Measurements from ENCODE around the gene MCF2.
"Not testable (repeated sequence)": the region's sequence is repeated elsewhere in the genome, so short reads cannot be mapped to it uniquely, and the experiment has no call there.

MCF2 gene

DNA sequence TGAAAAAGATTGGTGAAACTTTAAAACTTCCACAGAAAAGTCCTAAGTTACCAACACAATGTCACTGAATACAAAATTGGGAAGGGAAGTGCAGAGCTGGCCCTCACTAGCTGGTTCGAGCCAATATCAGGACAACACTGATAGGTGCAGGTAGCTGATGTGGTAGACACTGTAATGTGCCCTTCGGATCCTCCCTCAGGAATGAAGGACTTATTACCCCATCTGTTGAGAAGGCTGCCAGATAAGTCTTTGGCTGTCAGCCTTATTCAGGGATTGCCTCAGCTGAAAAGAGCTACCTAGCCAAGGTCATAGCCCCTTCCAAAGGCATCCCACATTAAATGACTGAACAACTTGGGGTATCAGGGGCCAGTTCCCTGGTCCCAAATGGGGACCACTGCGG is 5.3 kb downstream of the MCF2 start:
- FAIRE-seq, result no peak
- TF ChIP-seq POLR2AphosphoS5 (IDR thresholded peaks at IDR 0.05; ENCODE audit: low read depth, low read length) (no peak), TAF1 (IDR thresholded peaks at IDR 0.05; ENCODE audit: borderline replicate concordance, low read depth, low read length) (no peak), POLR2A (IDR thresholded peaks at IDR 0.05; ENCODE audit: low read depth, low read length) (no peak)
- no peak for DNase-seq (ENCODE audit: insufficient read length)

DNA sequence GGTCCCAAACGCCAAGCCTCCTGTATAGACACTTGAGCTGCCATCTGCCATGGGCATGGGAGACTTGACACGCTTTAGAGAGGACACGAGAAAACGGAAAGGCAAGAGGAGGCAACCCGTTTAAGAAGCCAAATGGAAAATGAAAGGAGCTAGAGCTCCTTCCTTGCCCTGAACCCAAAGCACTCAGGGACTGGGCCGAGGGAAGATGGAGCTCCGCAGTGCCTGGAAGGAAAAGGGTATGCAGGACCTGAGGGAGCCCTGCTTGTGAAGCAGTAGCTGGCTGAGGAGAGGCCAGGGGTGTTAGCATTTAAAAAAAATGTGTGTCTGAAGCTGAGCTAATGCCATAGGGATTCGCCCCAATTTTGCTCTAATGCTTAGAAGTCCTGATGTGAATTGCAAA is 15.1 kb downstream of the MCF2 start:
- DNase-seq (ENCODE audit: insufficient read length) (no peak), FAIRE-seq (no peak)
- TF ChIP-seq TAF1 (IDR thresholded peaks at IDR 0.05; ENCODE audit: borderline replicate concordance, low read depth, low read length) (no peak), POLR2AphosphoS5 (IDR thresholded peaks at IDR 0.05; ENCODE audit: low read depth, low read length) (no peak), POLR2A (IDR thresholded peaks at IDR 0.05; ENCODE audit: low read depth, low read length) (no peak)

DNA sequence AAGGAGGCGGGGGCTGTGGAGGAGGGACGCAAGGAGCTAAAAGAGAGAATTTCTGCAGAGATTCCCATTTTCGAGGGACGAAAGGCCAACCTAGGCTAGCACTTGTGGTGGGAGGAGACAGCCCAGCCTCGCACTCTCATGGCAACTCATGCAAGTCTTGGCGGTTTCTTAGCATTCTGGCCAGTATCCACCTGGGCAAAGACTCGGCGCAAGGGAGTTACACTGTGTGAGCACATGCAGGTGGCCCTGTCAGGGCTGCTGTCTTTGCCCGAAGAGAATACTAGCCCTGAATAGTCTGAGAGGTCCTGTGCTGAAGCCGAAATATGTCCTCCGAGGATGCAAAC is 15.5 kb downstream of the MCF2 start:
- TF ChIP-seq POLR2A (IDR thresholded peaks at IDR 0.05; ENCODE audit: low read depth, low read length) (no peak), POLR2AphosphoS5 (IDR thresholded peaks at IDR 0.05; ENCODE audit: low read depth, low read length) (no peak), TAF1 (IDR thresholded peaks at IDR 0.05; ENCODE audit: borderline replicate concordance, low read depth, low read length) (no peak)
- DNase-seq (ENCODE audit: insufficient read length) (no peak), FAIRE-seq (no peak)

DNA sequence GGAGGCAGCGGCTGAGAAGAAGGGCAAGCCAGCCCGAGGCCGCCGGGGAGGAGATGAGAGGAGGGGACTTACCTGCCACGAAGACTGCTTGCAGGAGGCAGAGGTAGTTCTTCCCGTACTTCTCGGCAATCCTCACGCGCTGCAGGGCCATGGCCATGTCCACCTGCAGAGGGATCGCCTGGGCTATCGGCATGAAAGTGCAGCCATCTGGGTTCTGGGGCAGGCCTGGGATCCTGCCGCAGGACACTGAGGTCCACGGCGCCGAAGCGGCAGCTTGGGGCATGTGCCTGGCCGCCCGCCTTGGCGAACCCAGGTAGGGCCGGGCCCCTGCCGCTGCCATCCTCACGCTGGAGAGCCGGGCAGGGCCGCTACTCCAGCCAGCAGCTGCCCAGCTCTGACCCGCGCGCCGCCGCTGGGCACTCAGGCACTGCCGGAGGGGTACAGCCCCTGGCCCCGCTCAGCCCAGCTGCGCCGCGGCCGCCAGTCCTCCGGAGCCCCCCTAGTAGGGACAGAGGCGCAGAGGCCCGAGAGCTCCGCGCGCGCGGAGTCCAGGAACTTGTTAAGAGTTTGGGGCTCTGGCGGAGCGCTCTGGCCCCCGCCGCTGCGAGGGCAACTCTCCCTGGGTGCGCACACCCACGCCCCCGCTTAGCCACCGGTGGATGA is 16.0 kb downstream of the MCF2 start:
- no peak for FAIRE-seq

DNA sequence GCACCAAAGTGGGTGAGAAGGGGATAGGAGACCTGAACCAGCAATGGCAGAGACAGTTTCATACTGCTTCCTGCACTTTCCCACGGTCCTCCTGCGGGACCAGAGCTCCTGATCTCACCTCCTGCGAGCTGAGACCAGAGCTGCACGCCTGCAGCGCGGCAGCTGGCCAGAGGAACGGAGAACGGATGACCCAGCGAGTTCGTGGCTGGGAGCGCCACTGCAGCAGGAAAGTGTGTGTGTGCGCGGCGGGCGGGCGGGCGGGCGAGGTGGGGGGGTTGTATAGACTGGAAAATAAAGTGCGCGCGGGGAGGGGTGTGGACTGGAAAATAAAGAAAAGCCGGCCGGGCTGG is 16.5 kb downstream of the MCF2 start:
- DNase-seq (ENCODE audit: insufficient read length) (no peak), FAIRE-seq (no peak)
- no peak for TF ChIP-seq TAF1 (IDR thresholded peaks at IDR 0.05; ENCODE audit: borderline replicate concordance, low read depth, low read length)
- TF ChIP-seq POLR2AphosphoS5 (IDR thresholded peaks at IDR 0.05; ENCODE audit: low read depth, low read length), result no peak
- TF ChIP-seq POLR2A (IDR thresholded peaks at IDR 0.05; ENCODE audit: low read depth, low read length), result no peak

More for the DNA sequence above, 16.0 kb downstream of the MCF2 start:
- no peak for TF ChIP-seq TAF1 (IDR thresholded peaks at IDR 0.05; ENCODE audit: borderline replicate concordance, low read depth, low read length)
- no peak for TF ChIP-seq POLR2AphosphoS5 (IDR thresholded peaks at IDR 0.05; ENCODE audit: low read depth, low read length)
- no peak for TF ChIP-seq POLR2A (IDR thresholded peaks at IDR 0.05; ENCODE audit: low read depth, low read length)
- no peak for DNase-seq (ENCODE audit: insufficient read length)

DNA sequence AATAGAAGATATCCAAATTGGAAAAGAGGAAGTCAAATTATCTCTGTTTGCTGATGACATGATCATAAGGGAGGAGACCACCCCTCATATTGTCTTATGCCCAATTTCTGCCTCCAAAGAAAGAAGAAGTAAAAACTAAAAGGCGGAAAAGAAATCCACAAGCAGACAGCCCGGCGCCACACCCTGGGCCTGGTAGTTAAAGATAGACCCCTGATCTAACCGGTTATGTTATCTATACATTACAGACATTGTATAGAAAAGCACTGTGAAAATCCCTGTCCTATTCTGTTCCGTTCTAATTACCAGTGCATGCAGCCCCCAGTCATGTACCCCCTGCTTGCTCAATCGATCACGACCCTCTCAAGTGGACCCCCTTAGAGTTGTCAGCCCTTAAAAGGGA is 22.8 kb downstream of the MCF2 start:
- not testable (repeated sequence) for FAIRE-seq; DNase-seq (ENCODE audit: insufficient read length)

DNA sequence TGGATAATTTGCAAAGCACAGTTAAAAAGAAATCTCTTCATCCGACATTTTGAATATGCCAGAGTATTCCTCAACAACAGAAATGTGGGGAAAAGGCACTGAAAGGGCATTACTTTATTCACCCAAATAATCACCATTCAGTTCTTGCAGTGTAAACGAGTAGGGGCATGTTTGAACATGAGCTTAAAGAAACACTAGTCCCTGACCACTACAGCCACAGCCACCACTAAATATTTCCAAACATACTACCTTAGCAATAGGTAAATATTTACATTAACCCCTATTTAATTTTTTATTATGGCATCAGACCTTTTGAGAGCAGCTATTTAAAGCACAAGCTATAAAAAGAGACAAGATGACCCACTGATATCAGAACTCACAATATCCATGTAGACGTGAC is 27.6 kb downstream of the MCF2 start:
- no peak for TF ChIP-seq TAF1 (IDR thresholded peaks at IDR 0.05; ENCODE audit: borderline replicate concordance, low read depth, low read length)
- no peak for TF ChIP-seq POLR2A (IDR thresholded peaks at IDR 0.05; ENCODE audit: low read depth, low read length)
- TF ChIP-seq POLR2AphosphoS5 (IDR thresholded peaks at IDR 0.05; ENCODE audit: low read depth, low read length), result no peak
- DNase-seq (ENCODE audit: insufficient read length) (no peak), FAIRE-seq (no peak)

DNA sequence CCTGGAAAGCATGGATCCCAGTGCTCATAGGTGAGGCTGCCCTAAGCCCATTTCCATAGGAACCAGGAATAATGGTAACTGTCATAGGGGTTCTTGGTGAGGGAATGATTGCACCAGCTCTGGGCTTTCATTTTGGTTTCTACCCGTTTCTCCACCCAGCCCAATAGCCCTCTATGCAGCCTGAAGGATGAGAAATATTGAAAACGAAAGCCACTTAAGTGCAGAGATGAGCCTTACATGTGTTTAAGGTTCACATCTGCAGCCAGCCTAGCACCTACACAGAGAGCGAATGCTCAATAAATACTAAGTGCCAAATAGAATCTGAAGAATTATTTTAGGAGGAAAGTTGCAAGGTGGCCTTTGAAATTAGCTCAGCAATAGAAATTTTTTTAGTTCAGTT is 60.4 kb downstream of the MCF2 start:
- no peak for DNase-seq (ENCODE audit: insufficient read length)
- FAIRE-seq, result no peak

DNA sequence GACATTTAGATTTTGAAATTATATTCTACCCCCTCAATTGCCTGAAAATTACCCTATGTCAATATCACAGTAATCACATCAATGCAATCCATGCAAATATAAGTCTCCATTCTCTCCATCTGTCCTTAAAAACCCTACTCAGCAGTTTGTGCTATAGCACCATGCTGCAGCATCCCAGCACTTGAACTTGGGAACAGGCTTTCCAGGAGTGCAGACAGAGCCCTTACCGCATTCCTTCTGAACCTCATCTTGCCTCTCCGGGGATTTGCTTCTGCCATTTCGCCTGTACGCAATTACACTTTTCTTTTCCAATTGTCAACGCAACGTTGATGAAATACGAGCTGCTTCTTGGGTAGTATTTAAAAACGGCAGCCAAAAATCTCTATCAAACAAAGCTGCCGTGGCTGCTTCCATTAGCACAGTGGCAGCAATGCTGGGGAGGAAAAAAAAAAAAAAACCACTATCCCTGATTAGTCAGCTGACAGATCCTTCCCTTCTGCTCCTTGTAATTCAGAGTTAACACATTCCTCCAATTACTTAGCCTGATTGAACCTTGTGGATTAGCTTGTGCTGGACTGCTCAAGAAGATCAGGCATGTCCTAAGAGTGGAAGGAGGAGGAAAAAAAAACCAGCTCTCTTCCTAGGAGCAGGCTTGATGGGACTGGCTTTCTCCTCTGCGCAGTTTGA is 65.6 kb downstream of the MCF2 start:
- DNase-seq (ENCODE audit: insufficient read length), result no peak
- TF ChIP-seq TAF1 (IDR thresholded peaks at IDR 0.05; ENCODE audit: borderline replicate concordance, low read depth, low read length), result no peak
- TF ChIP-seq POLR2AphosphoS5 (IDR thresholded peaks at IDR 0.05; ENCODE audit: low read depth, low read length), result no peak
- TF ChIP-seq POLR2A (IDR thresholded peaks at IDR 0.05; ENCODE audit: low read depth, low read length), result no peak
- no peak for FAIRE-seq

More for the DNA sequence above, 60.4 kb downstream of the MCF2 start:
- TF ChIP-seq TAF1 (IDR thresholded peaks at IDR 0.05; ENCODE audit: borderline replicate concordance, low read depth, low read length) (no peak), POLR2AphosphoS5 (IDR thresholded peaks at IDR 0.05; ENCODE audit: low read depth, low read length) (no peak), POLR2A (IDR thresholded peaks at IDR 0.05; ENCODE audit: low read depth, low read length) (no peak)

DNA sequence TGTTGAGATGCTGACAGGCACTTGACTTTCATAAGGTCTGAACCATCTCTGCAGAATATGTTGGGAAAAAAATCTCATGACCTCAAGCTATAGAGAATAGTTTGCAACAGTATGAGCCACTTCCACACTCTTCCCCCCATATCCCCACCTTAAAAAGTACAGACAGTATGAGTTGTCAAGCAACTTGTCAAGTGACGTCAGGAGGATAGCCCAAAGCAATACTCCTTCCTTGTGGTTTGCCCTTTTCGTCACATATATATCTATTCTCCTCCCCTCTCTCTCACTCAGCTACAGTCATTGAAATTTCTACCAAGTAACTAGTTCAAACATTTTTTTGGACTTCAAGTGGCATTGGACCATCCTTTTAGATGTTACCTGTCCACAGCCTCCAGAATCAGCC is 67.7 kb downstream of the MCF2 start:
- FAIRE-seq (no peak), DNase-seq (ENCODE audit: insufficient read length) (no peak)
- TF ChIP-seq POLR2A (IDR thresholded peaks at IDR 0.05; ENCODE audit: low read depth, low read length), result no peak
- no peak for TF ChIP-seq POLR2AphosphoS5 (IDR thresholded peaks at IDR 0.05; ENCODE audit: low read depth, low read length)
- TF ChIP-seq TAF1 (IDR thresholded peaks at IDR 0.05; ENCODE audit: borderline replicate concordance, low read depth, low read length), result no peak

DNA sequence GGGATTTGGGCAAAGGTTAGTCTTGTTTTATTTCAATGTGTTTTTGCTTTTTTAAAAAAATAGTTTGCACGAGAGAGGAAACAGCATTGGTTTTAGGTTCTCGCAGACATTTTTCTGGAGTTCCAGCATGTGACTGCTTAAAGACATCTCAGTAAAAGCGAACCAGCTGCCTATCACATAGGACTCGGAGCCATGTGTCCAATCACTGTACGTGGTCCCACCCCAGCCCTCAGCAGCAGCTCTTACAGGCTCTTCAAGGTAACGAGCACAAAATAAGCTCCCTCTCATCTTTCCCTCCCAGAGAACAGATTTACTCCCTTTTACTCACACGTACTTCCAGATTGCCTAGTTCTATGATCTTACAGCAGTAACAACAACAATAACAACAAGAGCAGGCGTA is 68.7 kb downstream of the MCF2 start:
- TF ChIP-seq POLR2AphosphoS5 (IDR thresholded peaks at IDR 0.05; ENCODE audit: low read depth, low read length), result no peak
- no peak for TF ChIP-seq TAF1 (IDR thresholded peaks at IDR 0.05; ENCODE audit: borderline replicate concordance, low read depth, low read length)
- no peak for TF ChIP-seq POLR2A (IDR thresholded peaks at IDR 0.05; ENCODE audit: low read depth, low read length)
- DNase-seq (ENCODE audit: insufficient read length) (no peak), FAIRE-seq (no peak)

DNA sequence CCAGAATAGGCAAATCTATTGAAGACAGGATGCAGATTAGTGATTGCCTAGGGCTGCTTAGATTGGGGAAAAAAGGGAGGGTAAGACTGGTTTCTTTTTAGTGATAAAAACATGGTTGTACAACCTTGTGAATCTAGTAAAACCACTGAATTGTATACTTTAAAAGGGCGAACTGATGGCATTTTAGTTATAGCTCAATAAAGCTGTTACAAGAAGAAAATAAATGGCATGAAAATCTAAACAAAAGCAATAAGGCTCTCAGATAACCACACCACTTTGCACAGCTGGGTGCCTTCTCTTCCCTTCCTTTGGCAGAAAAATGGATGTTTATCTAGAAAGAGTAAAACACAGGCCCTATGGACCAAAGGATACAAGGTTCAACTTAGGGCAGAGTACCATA is 107.9 kb downstream of the MCF2 start:
- DNase-seq (ENCODE audit: insufficient read length) (no peak), FAIRE-seq (no peak)
- TF ChIP-seq POLR2AphosphoS5 (IDR thresholded peaks at IDR 0.05; ENCODE audit: low read depth, low read length) (no peak), TAF1 (IDR thresholded peaks at IDR 0.05; ENCODE audit: borderline replicate concordance, low read depth, low read length) (no peak), POLR2A (IDR thresholded peaks at IDR 0.05; ENCODE audit: low read depth, low read length) (no peak)
